DMS153 treated with DMSO at 0.1 percent for 48 hours (cell line): ENCODE measurements around the gene GNB5.

ENCODE experiments used
- DNase-seq: peaks from one replicate; lab custom pipeline; 2025; ENCODE audit not compliant: unreplicated experiment; lab: John Stamatoyannopoulos, UW

The GNB5 gene

GRCh38 chr15:52144656-52145178, 46.5 kb downstream of the GNB5 start:
- no peak for DNase-seq

- no peak for DNase-seq
Observed at GRCh38 chr15:52143873-52144272, 47.3 kb downstream of the GNB5 start.

- DNase-seq = no peak
Observed at GRCh38 chr15:52140646-52141045, 50.5 kb downstream of the GNB5 start.

- DNase-seq = no peak
Observed at GRCh38 chr15:52139599-52140462, 51.4 kb downstream of the GNB5 start.

- DNase-seq = no peak
Observed at GRCh38 chr15:52137432-52138357, 53.5 kb downstream of the GNB5 start.

- no peak for DNase-seq
Observed at GRCh38 chr15:52136442-52136980, 54.7 kb downstream of the GNB5 start.

GRCh38 chr15:52134502-52135144, 56.6 kb downstream of the GNB5 start:
- DNase-seq = no peak

- no peak for DNase-seq
Observed at GRCh38 chr15:52133510-52134220, 57.5 kb downstream of the GNB5 start.

- DNase-seq = no peak
Observed at GRCh38 chr15:52132066-52132465, 59.1 kb downstream of the GNB5 start.

- DNase-seq = no peak
Observed at GRCh38 chr15:52128568-52128967, 62.6 kb downstream of the GNB5 start.

GRCh38 chr15:52124270-52124880, 66.8 kb downstream of the GNB5 start:
- DNase-seq = no peak

- no peak for DNase-seq
Observed at GRCh38 chr15:52121896-52122295, 69.3 kb downstream of the GNB5 start.

GRCh38 chr15:52121006-52121405, 70.2 kb downstream of the GNB5 start:
- DNase-seq = no peak

GRCh38 chr15:52120488-52120887, 70.7 kb downstream of the GNB5 start:
- DNase-seq = no peak

GRCh38 chr15:52118969-52119749, 72.0 kb downstream of the GNB5 start:
- no peak for DNase-seq

GRCh38 chr15:52117549-52117948, 73.6 kb downstream of the GNB5 start:
- DNase-seq = no peak

- DNase-seq = no peak
Observed at GRCh38 chr15:52115598-52116427, 75.4 kb downstream of the GNB5 start.
